Neural cell (in vitro differentiated cells): ENCODE results near the gene ROR2.

Source experiments
- EP300 ChIP-seq: fragments of 450-650 bp; conservative IDR thresholded peaks from 2 replicates; pipeline ENCODE4 v1.6.1; 2014; ENCODE audit warnings: antibody characterized with exemption, mild to moderate bottlenecking, moderate library complexity; ENCODE audit not compliant: poor library complexity, severe bottlenecking
- TAF1 ChIP-seq: IDR thresholded peaks from 2 replicates; pipeline ENCODE4 v1.6.1; 2012; ENCODE audit warnings: low read depth

GRCh38 chr9:91836515-91836914, 113.5 kb downstream of the ROR2 start:
- TF ChIP-seq TAF1 (no peak), EP300 (no peak)
